H9 (cell line): ENCODE data around the gene RAB11FIP5. TPM values are rescaled to one million over a fixed set of nuclear protein-coding genes. Genes with fewer than 3 reads are reported as not detected.
A peak's percentile ranks its signal among the peaks of the same experiment; 100 is the strongest.

Experiments used
- DNase-seq: peaks from one replicate; pipeline ENCODE4 v3.0.0-alpha.2; 2017
- H2AFZ ChIP-seq: one replicate; pipeline ENCODE4 v1.6.1; 2013; ENCODE audit warnings: mild to moderate bottlenecking, low read length, control low read depth, moderate library complexity
- H2AK5ac ChIP-seq: 2 replicates; pipeline ENCODE4 v1.6.1; 2013; ENCODE audit warnings: low read length, control low read depth, mixed read lengths; ENCODE audit not compliant: insufficient read length
- H2BK120ac ChIP-seq: one replicate; pipeline ENCODE4 v1.6.1; 2013; ENCODE audit warnings: low read depth, mild to moderate bottlenecking, low read length, control low read depth, inconsistent platforms; ENCODE audit not compliant: poor library complexity, severe bottlenecking
- H2BK12ac ChIP-seq: 2 replicates; pipeline ENCODE4 v1.6.1; 2013; ENCODE audit warnings: low read length, control low read depth, mixed read lengths, low read depth; ENCODE audit not compliant: insufficient read length
- H2BK15ac ChIP-seq: 2 replicates; pipeline ENCODE4 v1.6.1; 2013; ENCODE audit warnings: low read depth, low read length, control low read depth
- H2BK20ac ChIP-seq: one replicate; pipeline ENCODE4 v1.6.1; 2013; ENCODE audit warnings: low read depth, mild to moderate bottlenecking, low read length, control low read depth, inconsistent platforms; ENCODE audit not compliant: poor library complexity, severe bottlenecking
- H2BK5ac ChIP-seq: 2 replicates; pipeline ENCODE4 v1.6.1; 2013; ENCODE audit warnings: low read length, control low read depth, mixed read lengths; ENCODE audit not compliant: insufficient read length
- H3K14ac ChIP-seq: 2 replicates; pipeline ENCODE4 v1.6.1; 2013; ENCODE audit warnings: low read length, control low read depth; ENCODE audit not compliant: insufficient read depth
- H3K18ac ChIP-seq: 2 replicates; pipeline ENCODE4 v1.6.1; 2013; ENCODE audit warnings: low read depth, mild to moderate bottlenecking, mixed read lengths, low read length, control low read depth; ENCODE audit not compliant: insufficient read length
- H3K23ac ChIP-seq: 2 replicates; pipeline ENCODE4 v1.6.1; 2013; ENCODE audit warnings: low read length, control low read depth, mixed read lengths, low read depth; ENCODE audit not compliant: insufficient read length
- H3K23me2 ChIP-seq: 2 replicates; pipeline ENCODE4 v1.6.1; 2013; ENCODE audit warnings: low read depth, mild to moderate bottlenecking, mixed read lengths, low read length, control low read depth; ENCODE audit not compliant: insufficient read length, poor library complexity, severe bottlenecking
- H3K27ac ChIP-seq: 2 replicates; pipeline ENCODE4 v1.5.1; 2013; ENCODE audit warnings: low read length, control low read depth, mixed read lengths, low read depth; ENCODE audit not compliant: insufficient read length
- H3K27me3 ChIP-seq: 2 replicates; pipeline ENCODE4 v1.6.1; 2013; ENCODE audit warnings: low read length, control low read depth, inconsistent platforms; ENCODE audit not compliant: insufficient read depth
- H3K4ac ChIP-seq: 2 replicates; pipeline ENCODE4 v1.6.1; 2013; ENCODE audit warnings: low read depth, mild to moderate bottlenecking, control low read depth, inconsistent platforms, low read length, moderate library complexity
- H3K4me1 ChIP-seq: 2 replicates; pipeline ENCODE4 v1.6.1; 2013; ENCODE audit warnings: low read length, control low read depth, inconsistent platforms; ENCODE audit not compliant: insufficient read depth
- H3K4me2 ChIP-seq: 2 replicates; pipeline ENCODE4 v1.6.1; 2013; ENCODE audit warnings: low read length, control low read depth, mixed read lengths; ENCODE audit not compliant: insufficient read length, insufficient read depth
- H3K56ac ChIP-seq: 2 replicates; pipeline ENCODE4 v1.6.1; 2013; ENCODE audit warnings: low read depth, mild to moderate bottlenecking, mixed read lengths, low read length, control low read depth; ENCODE audit not compliant: insufficient read length
- H3K79me1 ChIP-seq: 2 replicates; pipeline ENCODE4 v1.6.1; 2013; ENCODE audit warnings: low read depth, mild to moderate bottlenecking, moderate library complexity, low read length, control low read depth, inconsistent platforms; ENCODE audit not compliant: insufficient read depth, poor library complexity, severe bottlenecking
- H3K79me2 ChIP-seq: 2 replicates; pipeline ENCODE4 v1.6.1; 2013; ENCODE audit warnings: low read length, control low read depth, inconsistent platforms; ENCODE audit not compliant: insufficient read depth
- H3K9ac ChIP-seq: 2 replicates; pipeline ENCODE4 v1.6.1; 2013; ENCODE audit warnings: low read length, control low read depth, mixed read lengths; ENCODE audit not compliant: insufficient read length; ENCODE audit errors: extremely low read depth
- H3K9me3 ChIP-seq: one replicate; pipeline ENCODE4 v1.6.1; 2013; ENCODE audit warnings: low read depth, low read length, inconsistent platforms; ENCODE audit not compliant: control insufficient read depth
- H3T11ph ChIP-seq: one replicate; pipeline ENCODE4 v1.6.1; 2013; ENCODE audit warnings: mild to moderate bottlenecking, low read length, control low read depth, inconsistent platforms
- H4K20me1 ChIP-seq: one replicate; pipeline ENCODE4 v1.6.1; 2013; ENCODE audit not compliant: control insufficient read depth, insufficient read length, insufficient read depth
- H4K5ac ChIP-seq: 2 replicates; pipeline ENCODE4 v1.6.1; 2013; ENCODE audit warnings: low read depth, mild to moderate bottlenecking, mixed read lengths, low read length, control low read depth; ENCODE audit not compliant: insufficient read length
- H4K8ac ChIP-seq: replicated peaks from 2 replicates; pipeline ENCODE4 v1.6.1; 2013; ENCODE audit warnings: low read length, control low read depth, mixed read lengths, low read depth; ENCODE audit not compliant: insufficient read length
- H4K91ac ChIP-seq: 2 replicates; pipeline ENCODE4 v1.6.1; 2013; ENCODE audit warnings: low read depth, mild to moderate bottlenecking, moderate library complexity, mixed read lengths, low read length, control low read depth; ENCODE audit not compliant: insufficient read length
- H3K27ac Mint-ChIP-seq, 3 experiments: 2 replicates in 2 of 3; 3 replicates in 1 of 3; pipeline ENCODE4 v1.8.0; 2020 to 2021; ENCODE audit warnings: mixed read lengths in 3 of 3, mild to moderate bottlenecking in 1 of 3, moderate library complexity in 1 of 3
- H3K27me3 Mint-ChIP-seq: 2 replicates; pipeline ENCODE4 v1.8.0; 2021; ENCODE audit warnings: low read depth, mild to moderate bottlenecking, moderate library complexity, mixed read lengths
- H3K36me3 Mint-ChIP-seq, 3 experiments: 2 replicates in 2 of 3; 3 replicates in 1 of 3; pipeline ENCODE4 v1.8.0; 2020 to 2021; ENCODE audit warnings: low read depth in 3 of 3, mixed read lengths in 3 of 3; ENCODE audit not compliant: insufficient read depth in 1 of 3
- H3K4me1 Mint-ChIP-seq, 2 experiments: 2 replicates each; pipeline ENCODE4 v1.8.0; 2020; ENCODE audit warnings: mixed read lengths in 2 of 2
- H3K4me3 Mint-ChIP-seq, 2 experiments: 2 replicates in 1 of 2; 3 replicates in 1 of 2; pipeline ENCODE4 v1.8.0; 2020 to 2021; ENCODE audit warnings: mild to moderate bottlenecking in 2 of 2, mixed read lengths in 2 of 2, moderate library complexity in 1 of 2
- H3K9me3 Mint-ChIP-seq, 2 experiments: 2 replicates in 1 of 2; 3 replicates in 1 of 2; pipeline ENCODE4 v1.8.0; 2020; ENCODE audit warnings: mild to moderate bottlenecking in 2 of 2, mixed read lengths in 2 of 2, moderate library complexity in 1 of 2
- WGBS: extraction: QIAGEN DNeasy Blood & Tissue Kit; methylation state at CpG from one replicate; pipeline ENCODE4 v1.1.7; 2013; ENCODE audit warnings: missing lambda C conversion rate, low lambda C conversion rate, mixed read lengths; ENCODE audit not compliant: insufficient read length; ENCODE audit errors: extremely low coverage; 5-methylcytosine and 5-hydroxymethylcytosine counted together
- total RNA-seq: library from RNA; stranded (reverse); gene quantifications from 2 replicates; pipeline ENCODE4 v1.2.1, GENCODE V29; 2021
- TF ChIP-seq, protein P1 (sequence below): fragments of 200-600 bp; sonication (generic); conservative IDR thresholded peaks from 3 replicates; pipeline ENCODE4 v1.8.0; 2021; ENCODE audit warnings: antibody characterized with exemption, mild to moderate bottlenecking

RAB11FIP5 gene
- total RNA-seq, 1 experiment from 2014 or later: 7.1 TPM

DNA sequence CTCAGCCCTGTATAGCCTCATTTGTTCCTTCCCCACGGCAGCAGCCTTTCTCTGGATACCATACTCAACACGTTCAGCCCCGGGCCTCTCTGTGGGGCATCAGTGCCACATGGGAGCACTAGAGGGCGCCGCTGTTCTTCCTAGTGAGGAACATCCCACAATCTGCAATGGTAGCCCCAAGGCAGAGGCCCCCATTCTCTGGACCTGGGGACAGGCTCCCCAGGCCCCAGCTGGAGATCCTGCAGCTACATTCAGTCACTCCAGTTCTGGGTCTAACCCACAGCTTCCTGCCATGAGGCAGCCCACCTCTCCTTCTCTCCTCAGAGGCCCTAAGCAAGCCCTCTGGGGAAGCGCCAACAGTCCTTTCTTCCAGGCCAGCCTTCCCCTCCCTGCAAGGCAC, 27.1 kb downstream of the RAB11FIP5 start:
- no peaks in the 10 kb centered on the region for H3K79me1 ChIP-seq
- Mint-ChIP-seq H3K27me3 (no peaks in the 10 kb centered on the region), H3K9me3 (no peaks in the 10 kb centered on the region), H3K4me1 (peaks cover 13 to 19% of the 10 kb centered on the region in 2 experiments), H3K4me3 (no peak overlapping the region), H3K36me3 (peaks cover 3 to 5% (median 5%) of the 10 kb centered on the region in 3 experiments; a peak in 4 of 7 replicates), H3K27ac (peak overlapping the region in 1 of 3 experiments; percentile 61; a peak in 2 of 7 replicates)
- no peak overlapping the region for H4K8ac ChIP-seq
- no peak overlapping the region for H3K4me2 ChIP-seq
- H3K56ac ChIP-seq: no peak overlapping the region
- H2BK12ac ChIP-seq: no peak overlapping the region
- H2BK15ac ChIP-seq: no peak overlapping the region
- WGBS: no CpG with 5 or more reads among the region's 6 CpGs
- H3K23me2 ChIP-seq: no peaks in the 10 kb centered on the region
- TF ChIP-seq, protein P1, sequence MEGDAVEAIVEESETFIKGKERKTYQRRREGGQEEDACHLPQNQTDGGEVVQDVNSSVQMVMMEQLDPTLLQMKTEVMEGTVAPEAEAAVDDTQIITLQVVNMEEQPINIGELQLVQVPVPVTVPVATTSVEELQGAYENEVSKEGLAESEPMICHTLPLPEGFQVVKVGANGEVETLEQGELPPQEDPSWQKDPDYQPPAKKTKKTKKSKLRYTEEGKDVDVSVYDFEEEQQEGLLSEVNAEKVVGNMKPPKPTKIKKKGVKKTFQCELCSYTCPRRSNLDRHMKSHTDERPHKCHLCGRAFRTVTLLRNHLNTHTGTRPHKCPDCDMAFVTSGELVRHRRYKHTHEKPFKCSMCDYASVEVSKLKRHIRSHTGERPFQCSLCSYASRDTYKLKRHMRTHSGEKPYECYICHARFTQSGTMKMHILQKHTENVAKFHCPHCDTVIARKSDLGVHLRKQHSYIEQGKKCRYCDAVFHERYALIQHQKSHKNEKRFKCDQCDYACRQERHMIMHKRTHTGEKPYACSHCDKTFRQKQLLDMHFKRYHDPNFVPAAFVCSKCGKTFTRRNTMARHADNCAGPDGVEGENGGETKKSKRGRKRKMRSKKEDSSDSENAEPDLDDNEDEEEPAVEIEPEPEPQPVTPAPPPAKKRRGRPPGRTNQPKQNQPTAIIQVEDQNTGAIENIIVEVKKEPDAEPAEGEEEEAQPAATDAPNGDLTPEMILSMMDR: peak; percentile 97
- no peak overlapping the region for H3K23ac ChIP-seq
- H4K91ac ChIP-seq: no peak overlapping the region
- H2BK120ac ChIP-seq: no peak overlapping the region
- no peaks in the 10 kb centered on the region for H3K27me3 ChIP-seq
- no peaks in the 10 kb centered on the region for H3K4me1 ChIP-seq
- H3K4ac ChIP-seq: no peak overlapping the region
- no peak overlapping the region for H3K9ac ChIP-seq
- no peak overlapping the region for H3K14ac ChIP-seq
- H4K5ac ChIP-seq: no peak overlapping the region
- no peak overlapping the region for H2BK20ac ChIP-seq
- no peaks in the 10 kb centered on the region for H3K79me2 ChIP-seq
- no peak overlapping the region for H2BK5ac ChIP-seq
- H3T11ph ChIP-seq: no peak overlapping the region
- no peak overlapping the region for H2AFZ ChIP-seq
- no peak overlapping the region for H3K18ac ChIP-seq
- no peak overlapping the region for H2AK5ac ChIP-seq
- peaks cover under 1% of the 10 kb centered on the region for H4K20me1 ChIP-seq
- DNase-seq: peak; percentile 87
- no peak overlapping the region for H3K27ac ChIP-seq
- no peaks in the 10 kb centered on the region for H3K9me3 ChIP-seq
